ENCODE data around the gene ARIH2. TPM values are rescaled to one million over a fixed set of nuclear protein-coding genes. Genes with fewer than 3 reads are reported as not detected.
"Not testable (repeated sequence)": the region's sequence is repeated elsewhere in the genome, so short reads cannot be mapped to it uniquely, and the experiment has no call there.

The ARIH2 gene
- polyA plus RNA-seq (ENCODE audit: insufficient read length): 62.1 TPM

DNA sequence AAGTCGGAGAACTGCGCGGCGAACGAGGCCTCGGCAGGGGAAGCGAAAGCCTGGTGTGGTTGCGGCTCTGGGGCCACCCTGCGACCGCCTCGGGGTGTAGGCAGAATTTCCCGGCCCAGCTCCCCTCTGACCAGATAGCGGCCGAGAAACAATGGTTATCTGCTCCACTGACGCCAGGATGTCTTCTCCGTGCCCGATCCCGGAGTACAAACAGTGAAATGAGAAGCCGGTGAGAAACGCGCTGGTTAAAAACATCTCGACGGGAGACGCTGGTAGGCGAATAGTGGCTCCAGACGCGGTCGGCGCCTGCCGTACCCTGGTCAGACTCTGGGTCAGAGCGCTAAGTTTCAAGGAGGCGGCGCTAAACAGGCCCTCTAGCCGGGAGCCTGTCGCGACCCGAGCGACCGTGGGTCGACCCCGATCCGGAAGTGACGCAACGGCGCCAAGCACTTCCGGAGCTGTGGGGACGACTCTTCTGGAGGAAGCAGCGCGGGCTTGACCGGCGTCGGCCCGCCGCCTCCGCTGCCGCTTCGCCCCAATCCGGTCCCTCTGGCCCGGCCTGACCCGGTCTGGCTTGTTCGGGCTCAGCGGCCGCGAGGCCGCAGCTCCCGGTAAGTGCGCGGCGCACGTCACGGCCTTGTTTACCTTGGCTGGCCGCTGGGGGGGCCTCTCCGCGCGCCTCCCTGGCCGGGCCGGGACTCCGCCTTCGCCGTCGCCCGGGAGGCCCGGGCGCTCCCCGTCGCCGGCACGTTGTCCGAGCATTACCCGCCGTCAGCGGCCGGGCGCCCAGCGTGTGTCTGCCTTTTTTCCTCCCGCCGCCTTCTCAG is at the start of gene ARIH2:
Gene ARIH2 (plus strand): TSS at position 455 of the 827 bp plus-strand sequence. CDS start 8,717 bp downstream, outside the sequence.
- DNase-seq: peak; percentile 96

DNA sequence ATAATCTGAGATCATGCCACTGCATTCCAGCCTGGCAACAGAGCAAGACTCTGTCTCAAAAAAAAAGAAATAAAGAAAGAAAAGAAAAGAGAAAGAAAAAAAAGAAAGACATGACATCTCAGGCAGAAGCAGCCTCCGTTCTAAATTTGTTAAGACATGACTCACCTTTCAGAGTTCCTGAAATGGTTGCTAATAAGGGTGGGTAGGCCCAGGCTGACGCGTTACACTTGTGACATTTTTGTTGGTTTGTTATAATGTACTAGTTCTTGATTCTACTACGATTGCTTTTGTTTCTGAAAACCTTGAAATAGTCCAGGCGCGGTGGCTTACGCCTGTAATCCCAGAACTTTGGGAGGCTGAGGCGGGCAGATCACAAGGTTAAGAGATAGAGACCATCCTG is 41.0 kb upstream of the ARIH2 start:
- no peak for DNase-seq

GRCh38 chr3:48879307-48879993 is 39.2 kb upstream of the ARIH2 start:
- no peak for DNase-seq

DNA sequence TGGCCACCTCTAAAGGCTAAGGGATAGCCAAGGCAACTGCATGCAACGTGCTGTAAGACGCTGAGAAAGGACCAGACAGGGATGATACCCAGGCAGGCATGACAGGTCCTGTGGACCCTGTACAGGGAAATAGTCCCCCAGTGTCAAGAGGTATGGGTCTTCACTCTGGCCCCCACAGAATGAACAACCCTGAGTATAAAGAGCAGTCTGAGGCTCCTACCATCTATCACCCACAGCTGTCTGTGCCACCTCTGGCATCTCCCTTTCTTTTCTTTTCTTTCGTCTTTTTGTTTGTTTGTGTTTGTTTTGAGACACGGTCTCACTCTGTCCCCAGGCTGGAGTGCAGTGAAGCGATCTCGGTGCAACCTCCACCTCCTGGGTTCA is 38.7 kb upstream of the ARIH2 start:
- DNase-seq: no peak

DNA sequence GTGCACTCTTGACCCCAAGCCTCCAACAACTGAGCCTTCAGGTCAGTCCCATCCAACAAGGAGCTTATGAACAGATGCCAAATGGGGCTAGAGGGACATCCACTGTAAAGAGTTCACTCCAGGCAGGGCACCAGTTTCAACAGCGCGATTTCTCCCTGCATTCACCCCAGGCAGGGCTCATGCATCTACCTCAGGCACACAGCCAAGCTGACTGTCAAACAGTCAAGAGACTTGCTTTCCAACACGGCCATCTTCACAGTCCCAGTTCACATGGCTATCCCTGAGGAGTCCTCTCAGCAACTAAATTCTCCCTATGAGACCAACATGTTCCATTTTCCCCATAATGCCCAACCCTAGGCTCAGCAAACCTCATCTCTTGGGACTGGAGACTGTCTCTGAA is 37.6 kb upstream of the ARIH2 start:
- DNase-seq: no peak

DNA sequence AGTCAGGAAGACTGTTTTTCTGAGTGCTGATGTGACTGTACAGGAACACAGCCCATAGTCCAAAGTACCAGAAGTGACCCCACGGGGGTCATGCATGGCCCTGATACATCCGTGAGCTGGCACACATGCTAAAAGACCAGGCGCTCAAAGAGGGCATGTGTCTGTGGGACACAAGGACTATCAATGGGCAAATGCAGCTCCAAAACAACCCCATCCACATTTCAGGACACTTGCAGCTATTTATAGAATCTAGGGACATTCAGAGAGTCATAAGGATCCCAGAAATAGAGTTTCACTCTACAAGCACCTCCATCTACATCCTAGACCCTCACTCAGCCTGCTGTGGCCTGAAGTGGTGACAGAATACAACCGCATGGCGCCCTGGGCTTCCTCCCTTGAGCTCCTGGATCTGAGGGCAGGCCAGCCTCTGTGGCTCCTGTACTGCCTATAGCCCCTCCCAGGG is 37.0 kb upstream of the ARIH2 start:
- DNase-seq: no peak

DNA sequence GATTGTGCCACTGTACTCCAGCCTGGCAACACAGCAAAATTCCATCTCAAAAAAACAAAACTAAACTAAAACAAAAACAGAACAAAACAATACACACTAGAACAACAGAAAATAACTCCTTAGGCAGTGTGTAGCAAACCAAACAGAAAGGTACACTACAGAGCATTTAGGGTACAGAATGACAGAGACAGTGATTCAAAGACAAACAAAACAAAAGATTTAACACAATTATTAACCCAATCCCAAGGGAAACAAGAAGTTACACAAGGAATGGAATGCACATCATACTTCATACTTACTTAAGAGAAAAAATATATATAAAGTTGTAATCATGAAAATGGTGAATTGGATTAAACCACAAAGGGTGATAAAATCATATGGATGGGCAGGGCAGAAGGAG is 32.9 kb upstream of the ARIH2 start:
- DNase-seq: no peak

DNA sequence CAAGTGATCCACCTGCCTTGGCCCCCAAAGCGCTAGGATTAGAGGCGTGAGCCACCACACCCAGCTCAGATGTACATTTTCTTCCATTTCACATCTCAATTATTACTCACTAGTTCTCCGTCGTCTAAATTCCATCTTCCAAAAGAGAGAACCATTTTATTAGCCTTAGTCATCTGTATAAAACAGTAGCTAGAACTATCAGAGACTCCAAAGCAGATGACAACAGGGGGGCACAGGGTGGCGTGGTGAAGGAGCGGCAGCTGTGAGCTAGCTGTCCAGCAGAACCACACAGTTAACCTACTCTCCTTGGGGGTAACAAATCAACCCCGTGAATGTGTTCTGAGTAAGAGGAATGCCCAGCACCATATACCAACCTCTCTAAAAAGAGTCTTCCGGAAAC is 27.0 kb upstream of the ARIH2 start:
- DNase-seq: no peak

- no peak for DNase-seq
Observed at GRCh38 chr3:48894516-48894915, 24.1 kb upstream of the ARIH2 start.

- no peak for DNase-seq
Observed at GRCh38 chr3:48896936-48897335, 21.7 kb upstream of the ARIH2 start.

DNA sequence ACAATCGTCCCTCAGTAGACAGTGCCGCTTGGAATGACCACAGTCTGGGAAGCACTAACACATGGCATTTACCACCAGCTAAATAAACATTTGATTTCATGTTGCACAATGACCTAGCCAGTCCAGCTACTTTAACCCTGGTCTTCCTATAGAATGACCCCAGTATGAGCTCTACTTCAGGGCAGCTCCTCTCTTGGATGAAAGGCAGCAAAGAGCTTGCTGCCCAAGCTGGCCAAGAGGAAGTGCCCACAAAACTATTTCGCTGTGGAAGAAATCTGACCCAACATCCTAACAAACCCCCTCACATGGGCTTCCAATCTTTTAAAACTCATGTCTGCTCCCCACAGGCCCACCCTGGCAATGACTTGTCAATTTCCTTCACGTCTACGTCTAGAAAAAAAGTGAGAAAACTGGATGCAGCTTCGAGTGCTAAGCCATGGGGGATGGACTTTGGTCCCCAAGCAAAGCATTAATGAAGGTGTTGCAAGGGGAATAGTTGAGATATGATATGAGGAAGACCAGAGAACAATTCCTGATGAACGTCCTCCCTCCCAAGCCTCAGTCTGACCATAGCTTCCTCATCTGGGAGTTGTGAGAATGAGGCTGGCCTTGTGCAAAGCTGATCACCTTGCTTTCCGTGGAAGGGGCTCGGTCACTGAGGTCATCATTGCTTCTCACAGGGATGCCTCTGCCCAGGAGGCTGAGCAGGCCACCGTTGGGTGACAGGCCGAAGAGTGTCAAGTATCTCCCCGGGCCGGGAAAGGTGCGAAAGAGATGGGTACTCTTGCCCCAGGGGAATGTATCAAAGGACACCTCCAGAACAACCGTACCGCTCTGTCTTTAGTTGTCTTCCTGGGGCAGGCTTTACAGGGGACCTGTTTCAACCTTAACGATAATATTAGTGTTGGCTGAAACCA is 20.9 kb upstream of the ARIH2 start:
- no peak for DNase-seq

DNA sequence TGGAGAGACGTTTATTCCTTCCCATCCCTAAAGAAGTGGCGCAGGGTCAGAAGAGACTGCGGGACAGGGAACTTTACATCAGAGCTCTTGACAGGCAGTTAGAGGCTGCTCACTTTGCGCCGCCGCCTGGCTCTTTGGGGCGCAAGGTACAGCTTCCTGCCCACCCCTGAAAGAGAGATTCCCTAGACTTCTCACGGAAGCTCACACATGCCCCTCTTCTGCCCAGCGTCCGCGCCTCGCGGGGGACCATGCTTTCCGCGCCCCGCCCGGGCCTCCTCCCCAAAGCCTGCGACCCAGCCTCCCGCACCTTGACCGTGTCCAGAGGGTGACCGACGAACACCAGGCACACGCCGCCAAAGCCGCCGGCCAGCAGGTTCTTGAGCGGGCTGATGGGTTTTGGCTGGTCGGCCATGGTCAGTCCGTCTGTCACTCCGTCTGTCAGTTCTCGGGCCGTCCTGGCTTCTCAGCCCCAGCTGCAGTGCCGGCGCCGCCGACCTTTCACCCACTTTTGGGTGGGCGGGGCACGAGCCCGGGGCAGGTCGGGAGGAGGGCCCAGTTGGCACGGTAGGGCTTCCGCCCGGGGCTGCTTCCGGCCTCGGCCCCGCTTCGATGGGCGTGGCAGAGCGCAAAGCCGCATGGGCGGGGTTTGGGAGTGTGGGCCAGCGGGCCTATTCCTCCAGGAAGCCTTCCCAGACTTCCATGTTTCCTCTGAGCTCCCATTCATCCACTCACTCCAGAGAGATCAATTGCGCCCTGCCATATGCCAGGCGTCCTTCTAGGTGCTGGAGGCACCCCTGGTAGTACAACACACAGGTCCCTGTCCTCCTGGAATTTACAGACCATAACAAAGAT is 20.0 kb upstream of the ARIH2 start, which contains the start of gene SLC25A20:
Gene SLC25A20 (minus strand): TSS at position 500 of the 852 bp plus-strand sequence. CDS start 88 bp downstream, at position 412.
- peak; percentile 84 for DNase-seq

- no peak for DNase-seq
Observed at GRCh38 chr3:48899273-48899672, 19.4 kb upstream of the ARIH2 start.

- not testable (repeated sequence) for DNase-seq
Observed at GRCh38 chr3:48907026-48907425, 11.6 kb upstream of the ARIH2 start.

DNA sequence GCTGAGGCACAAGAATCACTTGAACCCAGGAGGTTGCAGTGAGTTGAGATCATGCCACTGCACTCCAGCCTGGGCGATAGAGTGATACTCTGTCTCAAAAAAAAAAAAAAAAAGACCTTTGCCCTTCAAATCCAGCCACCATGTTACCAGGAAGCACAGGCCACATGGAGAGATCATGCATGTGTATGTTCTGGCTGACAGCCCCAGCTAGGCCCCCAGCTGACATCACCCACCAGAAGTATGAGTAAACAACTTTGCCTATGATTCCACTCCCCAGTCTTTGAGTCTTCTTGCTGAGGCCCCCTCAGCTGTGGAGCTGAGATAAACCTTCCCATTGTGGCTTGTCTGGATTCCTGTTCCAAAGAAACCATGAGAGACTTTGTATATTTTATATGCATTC is 3.3 kb upstream of the ARIH2 start:
- no peak for DNase-seq

GRCh38 chr3:48919215-48920138 is 835 bp downstream of the ARIH2 start:
- peak; percentile 29 for DNase-seq

DNA sequence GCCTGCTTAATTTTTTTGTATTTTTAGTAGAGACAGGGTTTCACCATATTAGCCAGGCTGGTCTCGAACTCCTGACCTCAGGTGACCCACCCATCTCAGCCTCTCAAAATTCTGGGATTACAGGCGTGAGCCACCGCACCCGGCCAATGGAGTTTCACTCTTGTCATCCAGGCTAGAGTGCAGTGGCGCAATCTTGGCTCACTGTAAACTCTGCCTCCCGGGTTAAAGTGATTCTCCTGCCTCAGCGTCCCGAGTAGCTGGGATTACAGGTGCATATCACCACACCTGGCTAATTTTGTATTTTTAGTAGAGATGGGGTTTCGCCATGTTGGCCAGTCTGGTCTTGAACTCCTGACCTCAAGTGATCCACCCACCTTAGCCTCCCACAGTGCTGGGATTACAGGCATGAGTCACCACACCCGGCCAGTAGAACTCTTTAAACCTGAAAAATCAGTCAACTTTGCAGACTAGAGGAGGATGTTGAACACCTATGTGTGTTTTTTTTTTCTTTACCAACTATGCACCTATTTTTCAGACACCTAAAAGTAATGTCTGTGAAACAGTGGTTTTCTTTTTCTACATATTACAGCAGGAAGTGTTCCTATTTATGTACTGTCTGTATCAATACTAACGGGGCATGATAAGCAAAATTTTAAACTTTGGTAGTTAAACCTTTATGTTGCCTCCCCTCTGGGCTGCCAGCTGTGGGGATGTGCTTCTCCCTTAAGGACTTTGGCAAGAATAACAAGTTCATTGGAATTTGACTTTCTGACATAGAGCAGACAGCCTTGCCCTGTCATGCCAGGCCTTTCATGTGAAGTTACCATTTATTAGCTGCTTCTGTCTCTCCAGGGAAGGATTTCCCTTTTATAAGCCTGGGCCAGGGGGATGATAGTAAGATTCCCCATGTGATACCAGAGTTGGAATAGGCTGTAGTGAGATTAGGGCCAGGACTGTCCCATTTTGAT is 8.1 kb downstream of the ARIH2 start:
- DNase-seq: no peak

DNA sequence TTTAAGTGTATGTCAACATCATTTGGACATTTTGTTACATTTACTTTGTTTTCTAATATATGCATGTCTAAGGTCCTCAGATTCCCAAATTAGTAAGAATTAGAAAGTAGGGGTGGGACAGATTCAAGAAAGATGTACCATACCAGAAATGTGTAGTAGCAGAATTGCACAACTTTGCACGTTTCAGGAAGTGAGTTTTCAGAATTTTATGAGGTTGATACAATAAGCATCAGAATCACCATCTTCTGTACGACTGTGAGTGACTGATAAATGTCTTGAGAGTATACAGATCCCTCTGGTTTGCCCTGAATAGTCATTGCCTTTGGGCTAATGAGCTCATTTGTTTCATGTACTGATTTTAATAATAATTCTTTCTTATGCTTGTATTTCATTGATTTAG is 9.3 kb downstream of the ARIH2 start:
- DNase-seq: no peak

DNA sequence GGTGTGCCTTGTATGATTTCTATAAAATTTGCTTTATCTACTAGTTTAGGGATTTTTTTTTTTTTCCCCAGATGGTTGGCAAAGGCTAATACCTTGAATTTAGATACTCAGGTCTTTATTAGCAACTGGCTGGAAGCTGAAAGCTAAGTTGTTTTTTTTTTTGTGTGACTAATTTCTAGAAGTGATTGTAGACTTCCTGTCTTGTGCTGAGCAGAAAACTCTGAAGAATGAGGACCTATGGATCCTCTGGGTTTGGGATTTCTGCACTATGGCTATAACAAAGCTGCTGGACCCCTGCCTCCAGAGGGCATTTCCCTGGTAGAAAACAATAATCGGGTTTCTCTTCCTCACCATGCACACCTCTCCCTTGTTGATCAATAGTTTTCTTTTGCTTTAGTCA is 10.0 kb downstream of the ARIH2 start:
- no peak for DNase-seq

All from hindlimb muscle (tissue), 1 donor.